Activated CD4-positive, alpha-beta T cell treated with anti-CD3 and anti-CD28 coated beads for 24 hours (primary cell): ENCODE measurements around the gene LRRC41.
"Not testable (repeated sequence)": the region's sequence is repeated elsewhere in the genome, so short reads cannot be mapped to it uniquely, and the experiment has no call there.

Source experiments
- DNase-seq, 2 donors: peaks; one replicate each; pipeline ENCODE4 v3.0.0-alpha.2; 2020; ENCODE audit warnings: low read depth in 2 of 2

Gene LRRC41

DNA sequence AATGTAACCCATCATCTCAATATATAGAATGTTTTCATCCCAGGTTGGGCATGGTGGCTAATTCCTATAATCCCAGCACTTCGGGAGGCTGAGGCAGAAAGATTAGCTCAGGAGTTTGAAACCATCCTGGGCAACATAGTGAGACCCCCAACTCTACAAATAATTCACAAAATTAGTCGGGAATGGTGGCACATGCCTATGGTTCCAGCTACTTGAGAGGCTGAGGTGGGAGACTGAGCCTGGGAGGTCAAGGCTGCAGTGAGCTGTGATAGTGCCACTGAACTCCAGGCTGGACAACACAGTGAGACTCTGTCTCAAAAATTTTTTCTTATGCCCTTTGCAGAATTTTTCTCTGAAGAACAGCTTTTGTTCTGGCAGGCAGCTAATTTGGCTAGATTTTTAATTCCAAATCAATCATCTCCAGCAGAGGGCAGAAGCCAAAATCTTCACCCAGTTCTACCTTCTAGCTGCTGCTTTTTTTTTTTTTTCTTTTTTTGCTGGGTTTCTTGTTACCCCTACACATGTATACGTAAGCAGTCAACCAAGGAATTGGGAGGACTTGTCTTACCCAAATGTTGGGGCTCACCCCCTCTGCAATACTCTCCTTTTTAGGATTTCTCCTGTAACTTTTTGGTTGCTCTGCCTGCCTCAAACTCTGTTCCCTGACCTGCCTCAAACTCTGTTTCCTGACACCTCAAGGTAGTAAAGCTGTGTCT, 58.6 kb downstream of the LRRC41 start:
- no peak for DNase-seq

DNA sequence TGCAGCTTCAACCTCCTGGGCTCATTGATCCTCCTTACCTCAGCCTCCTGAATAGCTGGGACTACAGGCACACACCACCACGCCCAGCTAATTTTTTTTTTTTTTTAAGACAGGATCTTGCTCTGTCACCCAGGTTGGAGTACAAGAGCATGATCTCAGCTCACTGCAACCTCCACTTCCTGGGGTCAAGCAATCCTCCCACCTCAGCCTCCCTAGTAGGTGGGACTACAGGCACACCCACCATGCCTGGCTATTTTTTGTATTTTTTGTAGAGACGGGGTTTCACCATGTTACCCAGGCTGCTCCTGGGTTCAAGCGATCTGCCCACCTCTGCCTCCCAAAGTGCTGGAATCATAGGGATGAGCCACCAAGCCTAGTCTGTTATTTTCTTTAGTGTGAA, 59.6 kb downstream of the LRRC41 start:
- not testable (repeated sequence) for DNase-seq

GRCh38 chr1:46242918-46243317, 60.5 kb downstream of the LRRC41 start:
- DNase-seq: no peak

DNA sequence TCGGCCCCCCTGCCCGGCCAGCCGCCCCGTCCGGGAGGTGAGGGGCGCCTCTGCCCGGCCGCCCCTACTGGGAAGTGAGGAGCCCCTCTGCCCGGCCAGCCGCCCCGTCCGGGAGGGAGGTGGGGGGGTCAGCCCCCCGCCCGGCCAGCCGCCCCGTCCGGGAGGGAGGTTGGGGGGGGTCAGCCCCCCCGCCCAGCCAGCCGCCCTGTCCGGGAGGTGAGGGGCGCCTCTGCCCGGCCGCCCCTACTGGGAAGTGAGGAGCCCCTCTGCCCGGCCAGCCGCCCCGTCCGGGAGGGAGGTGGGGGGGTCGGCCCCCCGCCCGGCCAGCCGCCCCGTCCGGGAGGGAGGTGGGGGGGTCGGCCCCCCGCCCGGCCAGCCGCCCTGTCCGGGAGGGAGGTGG, 61.7 kb downstream of the LRRC41 start:
- DNase-seq: not testable (repeated sequence)

- not testable (repeated sequence) for DNase-seq
Observed at GRCh38 chr1:46238865-46239264, 64.6 kb downstream of the LRRC41 start.

GRCh38 chr1:46236882-46237281, 66.5 kb downstream of the LRRC41 start:
- DNase-seq: no peak

DNA sequence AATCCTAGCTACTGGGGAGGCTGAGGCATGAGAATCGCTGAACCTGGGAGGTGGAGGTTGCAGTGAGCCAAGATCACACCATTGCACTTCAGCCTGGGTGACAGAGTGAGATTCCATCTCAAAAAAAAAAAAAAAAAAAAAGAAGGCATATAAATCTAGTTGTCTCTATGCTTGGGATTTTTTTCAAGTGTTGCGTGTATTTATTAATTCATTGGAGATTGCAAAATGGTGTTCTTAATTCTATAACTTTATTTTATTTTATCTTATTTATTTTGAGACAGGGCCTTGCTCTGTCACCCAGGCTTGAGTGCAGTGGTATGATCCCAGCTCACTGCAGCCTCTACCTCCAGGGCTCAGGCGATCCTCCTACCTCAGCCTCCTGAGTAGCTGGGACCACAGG, 72.2 kb downstream of the LRRC41 start:
- not testable (repeated sequence) for DNase-seq
